ENCODE results near the gene LSS. TPM values are rescaled to one million over a fixed set of nuclear protein-coding genes. Genes with fewer than 3 reads are reported as not detected.
"Not testable (repeated sequence)": the region's sequence is repeated elsewhere in the genome, so short reads cannot be mapped to it uniquely, and the experiment has no call there.

Gene LSS
- total and polyA plus RNA-seq, 2 donors: 14.9 to 15.4 TPM

DNA sequence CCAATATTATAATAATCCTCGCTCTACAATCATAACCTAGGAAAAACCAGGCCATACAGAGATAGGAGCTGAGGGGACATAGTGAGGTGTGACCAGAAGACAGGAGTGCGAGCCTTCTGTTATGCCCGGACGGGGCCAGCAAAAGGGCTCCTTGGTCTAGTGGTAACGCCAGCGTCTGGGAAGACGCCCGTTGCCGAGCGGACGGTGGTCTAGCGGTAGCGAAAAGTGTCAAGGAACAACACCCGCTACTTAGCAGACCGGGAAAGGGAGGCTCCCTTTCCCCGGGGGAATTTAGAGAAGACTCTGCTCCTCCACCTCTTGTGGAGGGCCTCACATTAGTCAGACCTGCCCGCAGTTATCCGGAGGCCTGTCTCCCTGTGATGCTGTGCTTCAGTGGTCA, 4.9 kb downstream of the LSS start:
- not testable (repeated sequence) for DNase-seq (ENCODE audit: low read depth in 6 of 9, low spot score in 9 of 9); H3K9me3 ChIP-seq (ENCODE audit: control insufficient read depth in 2 of 2, insufficient read depth in 1 of 2, low read length in 1 of 2); H3K27ac ChIP-seq (ENCODE audit: low read depth in 1 of 2, low read length in 1 of 2); H3K27me3 ChIP-seq (ENCODE audit: control insufficient read depth in 2 of 2, insufficient read depth in 1 of 2, low read length in 1 of 2); H3K4me3 ChIP-seq (ENCODE audit: low read length in 2 of 2)
- WGBS: 96% methylated on average over 18 of the region's 18 CpGs
- Histone ChIP-seq H3K36me3 (ENCODE audit: control insufficient read depth in 2 of 2, insufficient read depth in 2 of 2, low read length in 1 of 2) (peaks cover 18 to 39% of the 10 kb centered on the region in 2 donors), H3K4me1 (ENCODE audit: control insufficient read depth in 2 of 2, insufficient read depth in 2 of 2, low read length in 2 of 2) (peaks cover 7 to 17% of the 10 kb centered on the region in 2 donors)

DNA sequence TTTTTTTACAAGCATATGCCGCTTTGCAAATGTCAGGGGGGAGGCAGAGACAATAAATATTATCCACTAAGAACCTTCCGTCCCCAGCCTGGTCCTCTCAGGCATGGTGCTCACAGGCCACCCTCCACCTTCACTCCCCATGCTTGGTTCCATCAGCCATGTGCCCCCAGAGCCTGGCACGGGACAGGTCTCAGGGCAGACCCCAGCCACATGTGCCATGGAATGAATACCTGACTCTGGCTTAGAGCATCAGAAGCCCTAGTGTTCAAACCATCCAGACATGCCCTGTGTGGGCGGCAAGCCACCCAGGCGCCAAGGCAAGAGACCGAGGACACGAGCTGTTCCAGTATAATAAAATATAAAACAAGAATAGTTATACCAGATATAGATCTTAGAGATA, 5.4 kb downstream of the LSS start:
- WGBS: 98% methylated on average over 7 of the region's 7 CpGs
- Histone ChIP-seq H3K9me3 (ENCODE audit: control insufficient read depth in 2 of 2, insufficient read depth in 1 of 2, low read length in 1 of 2) (peaks cover 0 to 4% of the 10 kb centered on the region in 2 donors), H3K36me3 (ENCODE audit: control insufficient read depth in 2 of 2, insufficient read depth in 2 of 2, low read length in 1 of 2) (peaks cover 18 to 39% of the 10 kb centered on the region in 2 donors), H3K27ac (ENCODE audit: low read depth in 1 of 2, low read length in 1 of 2) (no peak overlapping the region), H3K4me3 (ENCODE audit: low read length in 2 of 2) (no peak overlapping the region), H3K27me3 (ENCODE audit: control insufficient read depth in 2 of 2, insufficient read depth in 1 of 2, low read length in 1 of 2) (no peaks in the 10 kb centered on the region), H3K4me1 (ENCODE audit: control insufficient read depth in 2 of 2, insufficient read depth in 2 of 2, low read length in 2 of 2) (peaks cover 7 to 16% of the 10 kb centered on the region in 2 donors)
- no peak for DNase-seq (ENCODE audit: low read depth in 6 of 9, low spot score in 9 of 9)

GRCh38 chr21:46222436-46223116, 6.0 kb downstream of the LSS start:
- Histone ChIP-seq H3K4me3 (ENCODE audit: low read length in 2 of 2) (no peak overlapping the region), H3K9me3 (ENCODE audit: control insufficient read depth in 2 of 2, insufficient read depth in 1 of 2, low read length in 1 of 2) (peaks cover 0 to 4% of the 10 kb centered on the region in 2 donors), H3K27me3 (ENCODE audit: control insufficient read depth in 2 of 2, insufficient read depth in 1 of 2, low read length in 1 of 2) (no peaks in the 10 kb centered on the region), H3K4me1 (ENCODE audit: control insufficient read depth in 2 of 2, insufficient read depth in 2 of 2, low read length in 2 of 2) (peaks cover 7 to 11% of the 10 kb centered on the region in 2 donors), H3K36me3 (ENCODE audit: control insufficient read depth in 2 of 2, insufficient read depth in 2 of 2, low read length in 1 of 2) (peaks cover 18 to 39% of the 10 kb centered on the region in 2 donors), H3K27ac (ENCODE audit: low read depth in 1 of 2, low read length in 1 of 2) (no peak overlapping the region)
- DNase-seq (ENCODE audit: low read depth in 6 of 9, low spot score in 9 of 9): no peak
- 94% methylated on average over 11 of the region's 11 CpGs for WGBS

- Histone ChIP-seq H3K27me3 (ENCODE audit: control insufficient read depth in 2 of 2, insufficient read depth in 1 of 2, low read length in 1 of 2) (no peaks in the 10 kb centered on the region), H3K27ac (ENCODE audit: low read depth in 1 of 2, low read length in 1 of 2) (no peak overlapping the region), H3K4me3 (ENCODE audit: low read length in 2 of 2) (no peak overlapping the region), H3K36me3 (ENCODE audit: control insufficient read depth in 2 of 2, insufficient read depth in 2 of 2, low read length in 1 of 2) (peaks cover 18 to 39% of the 10 kb centered on the region in 2 donors), H3K4me1 (ENCODE audit: control insufficient read depth in 2 of 2, insufficient read depth in 2 of 2, low read length in 2 of 2) (peaks cover under 1 to 3% of the 10 kb centered on the region in 2 donors), H3K9me3 (ENCODE audit: control insufficient read depth in 2 of 2, insufficient read depth in 1 of 2, low read length in 1 of 2) (peaks cover 0 to 4% of the 10 kb centered on the region in 2 donors)
- 91% methylated on average over 16 of the region's 16 CpGs for WGBS
- no peak for DNase-seq (ENCODE audit: low read depth in 6 of 9, low spot score in 9 of 9)
Measured at GRCh38 chr21:46221664-46222435, 6.7 kb downstream of the LSS start.

DNA sequence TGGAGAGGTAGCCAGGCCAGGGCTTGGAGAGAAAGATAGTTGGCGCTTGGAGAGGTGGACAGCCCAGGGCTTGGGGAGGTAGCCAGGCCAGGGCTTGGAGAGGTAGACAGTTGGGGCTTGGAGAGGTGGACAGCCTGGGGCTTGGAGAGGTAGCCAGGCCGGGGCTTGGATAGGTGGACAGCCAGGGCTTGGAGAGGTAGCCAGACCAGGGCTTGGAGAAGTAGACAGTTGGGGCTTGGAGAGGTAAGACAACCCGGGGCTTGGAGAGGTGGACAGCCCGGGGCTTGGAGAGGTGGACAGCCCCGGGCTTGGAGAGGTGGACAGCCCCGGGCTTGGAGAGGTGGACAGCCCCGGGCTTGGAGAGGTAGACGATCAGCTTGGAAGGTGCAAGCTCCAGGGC, 7.7 kb downstream of the LSS start:
- Histone ChIP-seq H3K9me3 (ENCODE audit: control insufficient read depth in 2 of 2, insufficient read depth in 1 of 2, low read length in 1 of 2) (peaks cover 0 to 4% of the 10 kb centered on the region in 2 donors), H3K36me3 (ENCODE audit: control insufficient read depth in 2 of 2, insufficient read depth in 2 of 2, low read length in 1 of 2) (peaks cover 20 to 41% of the 10 kb centered on the region in 2 donors), H3K4me3 (ENCODE audit: low read length in 2 of 2) (no peak overlapping the region), H3K27ac (ENCODE audit: low read depth in 1 of 2, low read length in 1 of 2) (no peak overlapping the region), H3K27me3 (ENCODE audit: control insufficient read depth in 2 of 2, insufficient read depth in 1 of 2, low read length in 1 of 2) (no peaks in the 10 kb centered on the region), H3K4me1 (ENCODE audit: control insufficient read depth in 2 of 2, insufficient read depth in 2 of 2, low read length in 2 of 2) (no peaks in the 10 kb centered on the region)
- DNase-seq (ENCODE audit: low read depth in 6 of 9, low spot score in 9 of 9): no peak
- 97% methylated on average over 8 of the region's 8 CpGs for WGBS

GRCh38 chr21:46220275-46220810, 8.2 kb downstream of the LSS start:
- DNase-seq (ENCODE audit: low read depth in 6 of 9, low spot score in 9 of 9): no peak
- Histone ChIP-seq H3K27me3 (ENCODE audit: control insufficient read depth in 2 of 2, insufficient read depth in 1 of 2, low read length in 1 of 2) (no peaks in the 10 kb centered on the region), H3K4me1 (ENCODE audit: control insufficient read depth in 2 of 2, insufficient read depth in 2 of 2, low read length in 2 of 2) (no peaks in the 10 kb centered on the region), H3K4me3 (ENCODE audit: low read length in 2 of 2) (no peak overlapping the region), H3K9me3 (ENCODE audit: control insufficient read depth in 2 of 2, insufficient read depth in 1 of 2, low read length in 1 of 2) (peaks cover 0 to 3% of the 10 kb centered on the region in 2 donors), H3K27ac (ENCODE audit: low read depth in 1 of 2, low read length in 1 of 2) (no peak overlapping the region), H3K36me3 (ENCODE audit: control insufficient read depth in 2 of 2, insufficient read depth in 2 of 2, low read length in 1 of 2) (peaks cover 21 to 45% of the 10 kb centered on the region in 2 donors)
- WGBS: 98% methylated on average over 13 of the region's 13 CpGs

DNA sequence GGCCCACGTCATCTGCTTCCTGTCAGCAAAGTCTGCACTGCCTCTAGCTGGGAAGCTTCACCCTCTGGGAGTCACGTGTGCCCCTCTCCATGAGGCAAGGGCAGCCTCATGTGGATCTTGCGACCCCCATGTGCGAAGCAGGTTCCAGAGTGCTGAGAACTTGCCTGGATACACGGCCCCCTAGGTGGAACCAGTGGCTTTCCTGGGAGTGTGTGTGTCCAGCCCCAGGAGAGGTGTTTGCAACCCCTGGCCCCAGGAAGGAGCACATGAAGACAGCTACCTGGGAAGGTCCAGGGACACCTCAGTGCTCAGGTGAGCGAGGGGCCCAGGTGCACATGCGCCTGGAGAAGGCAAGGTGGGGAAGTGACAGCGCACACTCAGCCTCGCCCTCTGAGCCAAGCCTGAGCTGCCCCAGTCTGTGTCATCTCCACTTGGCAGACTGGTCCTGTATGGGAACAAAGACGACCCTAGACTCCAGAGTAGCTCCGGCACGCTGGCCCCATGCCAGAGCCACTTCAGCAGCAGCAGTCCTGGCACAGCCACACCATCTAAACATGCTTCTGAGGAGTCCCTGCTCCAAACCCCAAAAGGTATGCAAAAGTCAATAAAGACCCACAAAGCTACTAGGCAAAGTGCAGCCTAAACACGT, 8.9 kb downstream of the LSS start:
- Histone ChIP-seq H3K27me3 (ENCODE audit: control insufficient read depth in 2 of 2, insufficient read depth in 1 of 2, low read length in 1 of 2) (no peaks in the 10 kb centered on the region), H3K36me3 (ENCODE audit: control insufficient read depth in 2 of 2, insufficient read depth in 2 of 2, low read length in 1 of 2) (peaks cover 21 to 49% of the 10 kb centered on the region in 2 donors), H3K4me1 (ENCODE audit: control insufficient read depth in 2 of 2, insufficient read depth in 2 of 2, low read length in 2 of 2) (no peaks in the 10 kb centered on the region), H3K4me3 (ENCODE audit: low read length in 2 of 2) (no peak overlapping the region), H3K27ac (ENCODE audit: low read depth in 1 of 2, low read length in 1 of 2) (no peak overlapping the region), H3K9me3 (ENCODE audit: control insufficient read depth in 2 of 2, insufficient read depth in 1 of 2, low read length in 1 of 2) (no peaks in the 10 kb centered on the region)
- 93% methylated on average over 13 of the region's 13 CpGs for WGBS
- DNase-seq (ENCODE audit: low read depth in 6 of 9, low spot score in 9 of 9): no peak

DNA sequence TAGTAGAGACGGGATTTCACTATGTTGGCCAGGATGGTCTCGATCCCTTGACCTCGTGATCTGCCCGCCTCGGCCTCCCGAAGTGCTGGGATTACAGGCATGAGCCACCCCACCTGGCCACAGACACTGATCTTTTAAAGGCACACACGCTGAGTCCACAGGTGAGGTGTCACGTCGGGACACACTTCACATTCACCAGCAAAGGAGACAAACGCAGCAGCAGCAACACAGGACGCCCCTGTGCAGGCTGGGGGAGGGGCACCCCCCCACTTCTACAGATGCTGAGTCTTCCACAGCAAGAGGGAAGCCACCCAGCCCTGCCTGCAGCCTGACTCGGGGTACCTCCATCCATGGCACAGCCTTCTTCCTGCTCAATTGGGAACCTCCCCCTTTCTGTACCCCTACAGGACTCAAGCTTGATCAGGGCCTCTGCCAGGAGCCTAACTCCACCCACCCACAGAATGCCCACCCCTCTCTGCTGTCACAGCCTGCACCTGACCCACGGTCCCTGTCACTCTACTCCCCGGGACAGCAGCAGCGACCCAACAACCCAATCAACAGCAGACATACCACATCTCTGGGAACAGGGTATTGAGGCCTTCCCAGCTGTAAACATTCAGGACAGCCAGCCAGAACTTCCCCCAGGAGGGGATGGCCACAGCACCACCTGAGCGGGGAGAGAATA, 9.5 kb downstream of the LSS start:
- 93% methylated on average over 16 of the region's 16 CpGs for WGBS
- H3K27me3 ChIP-seq (ENCODE audit: control insufficient read depth in 2 of 2, insufficient read depth in 1 of 2, low read length in 1 of 2): no peaks in the 10 kb centered on the region
- no peak overlapping the region for H3K4me3 ChIP-seq (ENCODE audit: low read length in 2 of 2)
- H3K36me3 ChIP-seq (ENCODE audit: control insufficient read depth in 2 of 2, insufficient read depth in 2 of 2, low read length in 1 of 2): peaks cover 22 to 53% of the 10 kb centered on the region in 2 donors
- no peaks in the 10 kb centered on the region for H3K4me1 ChIP-seq (ENCODE audit: control insufficient read depth in 2 of 2, insufficient read depth in 2 of 2, low read length in 2 of 2)
- H3K27ac ChIP-seq (ENCODE audit: low read depth in 1 of 2, low read length in 1 of 2): no peak overlapping the region
- DNase-seq (ENCODE audit: low read depth in 6 of 9, low spot score in 9 of 9): no peak
- no peaks in the 10 kb centered on the region for H3K9me3 ChIP-seq (ENCODE audit: control insufficient read depth in 2 of 2, insufficient read depth in 1 of 2, low read length in 1 of 2)

Measured in thymus (tissue), 11 donors.